Measurements from ENCODE around the gene CENPX. TPM values are rescaled to one million over a fixed set of nuclear protein-coding genes. Genes with fewer than 3 reads are reported as not detected.

The CENPX gene
- total RNA-seq, 1 experiment from 2014 or later = 77.9 TPM

DNA sequence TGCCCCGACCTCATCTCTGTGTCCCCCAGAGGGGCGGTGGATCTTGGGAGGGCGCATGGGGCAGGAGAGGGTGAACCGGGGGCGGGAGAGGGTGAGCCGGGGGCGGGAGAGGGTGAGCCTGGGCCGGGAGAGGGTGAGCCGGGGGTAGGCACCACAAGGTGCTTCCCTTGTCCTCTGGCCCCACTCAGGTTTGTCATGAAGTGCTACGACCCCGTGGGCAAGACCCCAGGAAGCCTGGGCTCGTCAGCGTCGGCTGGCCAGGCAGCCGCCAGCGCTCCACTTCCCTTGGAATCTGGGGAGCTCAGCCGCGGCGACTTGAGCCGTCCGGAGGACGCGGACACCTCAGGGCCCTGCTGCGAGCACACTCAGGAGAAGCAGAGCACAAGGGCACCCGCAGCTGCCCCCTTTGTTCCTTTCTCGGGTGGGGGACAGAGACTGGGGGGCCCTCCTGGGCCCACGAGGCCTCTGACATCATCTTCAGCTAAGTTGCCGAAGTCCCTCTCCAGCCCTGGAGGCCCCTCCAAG, 26.4 kb downstream of the CENPX start:
- H3K27ac ChIP-seq (ENCODE audit: insufficient read length, low read depth, low read length) = no peak overlapping the region
- no peak overlapping the region for H2BK15ac ChIP-seq (ENCODE audit: low read depth, low read length)
- H3K27me3 ChIP-seq (ENCODE audit: insufficient read depth, low read length) = no peaks in the 10 kb centered on the region
- no peaks in the 10 kb centered on the region for H3K79me2 ChIP-seq (ENCODE audit: insufficient read depth, low read length)
- H3K18ac ChIP-seq (ENCODE audit: insufficient read length, low read depth, low read length) = no peak overlapping the region
- DNase-seq = no peak
- H3K79me1 ChIP-seq (ENCODE audit: insufficient read depth, low read depth, low read length, poor library complexity, severe bottlenecking) = no peaks in the 10 kb centered on the region
- H3K27ac Mint-ChIP-seq = peak overlapping the region; percentile 36 to 87 (median 49); a peak in 4 of 7 replicates
- H3K9me3 ChIP-seq (ENCODE audit: control insufficient read depth, low read depth, low read length) = no peaks in the 10 kb centered on the region
- H3K14ac ChIP-seq (ENCODE audit: insufficient read depth, low read length) = no peak overlapping the region
- no peaks in the 10 kb centered on the region; the same call in 1 of the 2 replicates for H3K4me1 ChIP-seq (ENCODE audit: insufficient read depth, low read length)
- H2BK120ac ChIP-seq (ENCODE audit: low read depth, low read length, poor library complexity, severe bottlenecking) = no peak overlapping the region
- H4K91ac ChIP-seq (ENCODE audit: insufficient read length, low read depth, low read length) = no peak overlapping the region
- H3K36me3 Mint-ChIP-seq (ENCODE audit: insufficient read depth in 1 of 3, low read depth in 3 of 3) = peaks cover 0 to 9% (median 9%) of the 10 kb centered on the region in 3 experiments; a peak in 6 of 7 replicates
- no peak overlapping the region for H2BK5ac ChIP-seq (ENCODE audit: insufficient read length, low read length)
- no peak overlapping the region for H2BK12ac ChIP-seq (ENCODE audit: insufficient read length, low read depth, low read length)
- no peak overlapping the region for H2AFZ ChIP-seq (ENCODE audit: low read length)
- no peak overlapping the region for H3K23ac ChIP-seq (ENCODE audit: insufficient read length, low read depth, low read length)
- no peak overlapping the region for H4K5ac ChIP-seq (ENCODE audit: insufficient read length, low read depth, low read length)
- no peak overlapping the region for H3K4me3 Mint-ChIP-seq
- H2BK20ac ChIP-seq (ENCODE audit: low read depth, low read length, poor library complexity, severe bottlenecking) = no peak overlapping the region
- H3K23me2 ChIP-seq (ENCODE audit: insufficient read length, low read depth, low read length, poor library complexity, severe bottlenecking) = no peaks in the 10 kb centered on the region
- TF ChIP-seq, protein P1, sequence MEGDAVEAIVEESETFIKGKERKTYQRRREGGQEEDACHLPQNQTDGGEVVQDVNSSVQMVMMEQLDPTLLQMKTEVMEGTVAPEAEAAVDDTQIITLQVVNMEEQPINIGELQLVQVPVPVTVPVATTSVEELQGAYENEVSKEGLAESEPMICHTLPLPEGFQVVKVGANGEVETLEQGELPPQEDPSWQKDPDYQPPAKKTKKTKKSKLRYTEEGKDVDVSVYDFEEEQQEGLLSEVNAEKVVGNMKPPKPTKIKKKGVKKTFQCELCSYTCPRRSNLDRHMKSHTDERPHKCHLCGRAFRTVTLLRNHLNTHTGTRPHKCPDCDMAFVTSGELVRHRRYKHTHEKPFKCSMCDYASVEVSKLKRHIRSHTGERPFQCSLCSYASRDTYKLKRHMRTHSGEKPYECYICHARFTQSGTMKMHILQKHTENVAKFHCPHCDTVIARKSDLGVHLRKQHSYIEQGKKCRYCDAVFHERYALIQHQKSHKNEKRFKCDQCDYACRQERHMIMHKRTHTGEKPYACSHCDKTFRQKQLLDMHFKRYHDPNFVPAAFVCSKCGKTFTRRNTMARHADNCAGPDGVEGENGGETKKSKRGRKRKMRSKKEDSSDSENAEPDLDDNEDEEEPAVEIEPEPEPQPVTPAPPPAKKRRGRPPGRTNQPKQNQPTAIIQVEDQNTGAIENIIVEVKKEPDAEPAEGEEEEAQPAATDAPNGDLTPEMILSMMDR (conservative IDR thresholded peaks at IDR 0.05) = no peak
- no peak overlapping the region for H3K56ac ChIP-seq (ENCODE audit: insufficient read length, low read depth, low read length)
- H3K4ac ChIP-seq (ENCODE audit: low read depth, low read length) = no peak overlapping the region
- no peak overlapping the region for H3K4me2 ChIP-seq (ENCODE audit: insufficient read depth, insufficient read length, low read length)
- no peak overlapping the region for H3K9ac ChIP-seq (ENCODE audit: extremely low read depth, insufficient read length, low read length)
- H3K9me3 Mint-ChIP-seq = no peaks in the 10 kb centered on the region
- no peak overlapping the region for H4K8ac ChIP-seq (replicated peaks; ENCODE audit: insufficient read length, low read depth, low read length)
- peaks cover 11 to 26% of the 10 kb centered on the region in 2 experiments for H3K4me1 Mint-ChIP-seq
- H3K27me3 Mint-ChIP-seq (ENCODE audit: low read depth) = no peaks in the 10 kb centered on the region
- no CpG with 5 or more reads among the region's 28 CpGs for WGBS (ENCODE audit: extremely low coverage, insufficient read length, low lambda C conversion rate)
- no peaks in the 10 kb centered on the region for H4K20me1 ChIP-seq (ENCODE audit: control insufficient read depth, insufficient read depth, insufficient read length)
- H3T11ph ChIP-seq (ENCODE audit: low read length) = no peak overlapping the region
- no peak overlapping the region for H2AK5ac ChIP-seq (ENCODE audit: insufficient read length, low read length)

Measured in H9 (cell line).